HG03135 (cell line): Measurements from ENCODE around the gene SERTM2.

Experiments used
- ATAC-seq: cut with Tn5 transposase; IDR thresholded peaks from one replicate; pipeline ENCODE4 v1.9.1; 2021; ENCODE audit warnings: mild to moderate bottlenecking, moderate library complexity; ENCODE audit not compliant: unreplicated experiment

Gene SERTM2

GRCh38 chrX:111555406-111555958 is 44.0 kb downstream of the SERTM2 start:
- ATAC-seq = no peak

GRCh38 chrX:111560801-111561200 is 49.4 kb downstream of the SERTM2 start:
- no peak for ATAC-seq

GRCh38 chrX:111561851-111562250 is 50.4 kb downstream of the SERTM2 start:
- ATAC-seq = no peak

GRCh38 chrX:111567542-111568255 is 56.3 kb downstream of the SERTM2 start:
- ATAC-seq = no peak

GRCh38 chrX:111568354-111568753 is 56.9 kb downstream of the SERTM2 start:
- no peak for ATAC-seq

- no peak for ATAC-seq
Observed at GRCh38 chrX:111568817-111569216, 57.4 kb downstream of the SERTM2 start.
